T-helper 17 cell (primary cell): ENCODE measurements around the gene AXIN2. TPM values are rescaled to one million over a fixed set of nuclear protein-coding genes. Genes with fewer than 3 reads are reported as not detected.

Source experiments
- ATAC-seq: fragments of 150-1000 bp; cut with Tn5 transposase; 2 replicates; pipeline ENCODE4 v1.10.0; 2021; ENCODE audit warnings: mild to moderate bottlenecking, moderate library complexity
- DNase-seq, 3 donors: peaks; one replicate each; pipeline versions ENCODE4 v3.0.0 to v3.0.0-alpha.2; 2020 to 2021
- H3K9me3 ChIP-seq: one replicate; pipeline ENCODE4 v1.7.0; 2013; ENCODE audit warnings: low read length, mild to moderate bottlenecking; ENCODE audit not compliant: control insufficient read depth, poor library complexity, severe bottlenecking
- H3K27ac Mint-ChIP-seq: one replicate; pipeline ENCODE4 v1.8.0; 2022; ENCODE audit warnings: mild to moderate bottlenecking, moderate library complexity, mixed read lengths
- H3K27me3 Mint-ChIP-seq: one replicate; pipeline ENCODE4 v1.8.0; 2022; ENCODE audit warnings: mixed read lengths
- H3K36me3 Mint-ChIP-seq: one replicate; pipeline ENCODE4 v1.8.0; 2022; ENCODE audit warnings: low read depth, mixed read lengths
- H3K4me1 Mint-ChIP-seq: one replicate; pipeline ENCODE4 v1.8.0; 2022; ENCODE audit warnings: mild to moderate bottlenecking, mixed read lengths
- H3K4me3 Mint-ChIP-seq: one replicate; pipeline ENCODE4 v1.8.0; 2022; ENCODE audit warnings: mild to moderate bottlenecking, moderate library complexity, mixed read lengths
- total RNA-seq, 4 donors: library from RNA in 2 of 4; stranded (reverse) in 2 of 4; gene quantifications; one replicate each; pipeline ENCODE4 v1.2.3 and lab custom pipeline; 2022 to 2026

The AXIN2 gene
- total RNA-seq, 2 donors from 2014 or later: 28.4 to 31.6 TPM

DNA sequence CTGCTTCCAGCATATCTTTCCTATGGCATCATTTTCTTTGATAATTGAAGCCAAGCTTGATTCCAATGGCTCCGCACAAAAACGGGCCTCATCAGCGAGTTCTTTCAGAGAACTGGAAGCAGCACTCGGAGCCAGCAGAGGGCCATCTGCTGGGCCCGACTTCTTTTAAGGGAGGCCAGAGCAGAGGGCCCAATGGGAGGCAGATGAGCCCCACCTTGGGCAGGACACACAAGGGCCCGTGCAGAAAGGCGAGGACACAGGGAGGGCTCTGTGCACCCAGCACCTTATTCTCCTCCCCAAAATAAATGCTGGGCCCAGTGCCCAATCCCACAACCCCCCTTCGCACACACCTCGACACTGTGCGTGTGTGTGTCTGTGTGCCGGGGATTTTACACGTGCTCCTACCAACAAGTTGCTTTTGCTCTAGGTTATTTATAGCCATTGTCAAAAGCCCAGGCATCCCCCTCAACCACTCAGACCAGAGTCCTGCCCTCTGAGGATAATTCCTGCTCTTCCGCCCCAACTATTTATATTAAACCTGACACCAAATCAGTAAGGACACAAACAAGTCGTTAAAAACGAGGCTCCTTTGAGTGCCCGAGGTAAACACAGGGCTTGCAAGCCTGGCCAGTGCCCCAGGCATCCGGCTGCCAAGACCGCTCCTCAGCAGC lies 6.8 kb downstream of the AXIN2 start:
- no peak for DNase-seq

DNA sequence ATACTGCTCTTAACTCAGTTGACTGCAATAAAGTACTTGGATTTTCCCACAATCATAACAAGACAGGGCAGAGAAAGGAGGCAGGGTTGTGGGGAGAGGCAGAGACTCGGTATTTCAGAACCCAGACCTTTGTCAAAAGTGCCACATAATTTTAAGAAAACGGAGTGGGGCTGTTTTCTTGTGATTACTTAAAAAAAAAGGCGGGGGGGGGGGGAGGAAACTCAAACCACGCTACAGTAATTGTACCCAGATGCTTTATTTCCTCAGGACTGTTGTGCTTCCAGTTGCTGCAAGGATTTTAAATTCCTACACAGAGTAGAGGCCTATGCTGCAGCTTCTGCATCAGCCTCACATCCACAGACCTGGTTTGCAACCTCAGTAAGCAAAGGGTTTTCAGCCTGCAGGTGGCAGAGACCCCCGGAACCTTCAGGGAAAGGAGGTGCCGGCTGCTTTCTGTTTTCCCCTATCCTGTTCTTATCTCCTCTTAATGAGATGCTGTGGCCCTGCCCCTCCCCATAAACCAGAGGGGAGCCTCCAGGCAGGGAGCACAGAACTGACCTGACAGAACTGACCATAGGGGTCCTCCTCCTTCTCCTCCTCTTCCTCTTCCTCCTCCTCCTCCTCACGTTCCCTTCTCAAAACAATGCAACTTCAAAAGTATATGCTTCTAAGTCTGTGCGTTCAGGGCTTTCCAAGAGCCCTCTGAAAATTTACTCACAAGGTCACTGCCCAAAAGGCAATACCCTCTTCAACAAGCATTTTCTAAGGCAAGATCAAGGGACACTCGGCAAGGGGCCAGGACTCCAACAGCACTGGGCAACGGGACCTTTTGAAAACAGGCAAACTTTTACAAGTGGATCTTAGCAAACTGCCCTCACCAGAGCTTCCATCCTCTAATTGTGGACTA lies 7.5 kb downstream of the AXIN2 start:
- no peaks in the 10 kb centered on the region for H3K27me3 Mint-ChIP-seq
- peaks cover 31% of the 10 kb centered on the region for H3K4me1 Mint-ChIP-seq
- no peak for ATAC-seq
- no peaks in the 10 kb centered on the region for H3K9me3 ChIP-seq
- H3K27ac Mint-ChIP-seq: no peak overlapping the region
- peaks cover 9% of the 10 kb centered on the region for H3K36me3 Mint-ChIP-seq
- H3K4me3 Mint-ChIP-seq: peak overlapping the region; percentile 82
- no peak for DNase-seq

More for the DNA sequence above, 6.8 kb downstream of the AXIN2 start:
- H3K27me3 Mint-ChIP-seq: no peaks in the 10 kb centered on the region
- H3K36me3 Mint-ChIP-seq: peaks cover 2% of the 10 kb centered on the region
- peaks cover 29% of the 10 kb centered on the region for H3K4me1 Mint-ChIP-seq
- peak overlapping the region; percentile 82 for H3K4me3 Mint-ChIP-seq
- no peaks in the 10 kb centered on the region for H3K9me3 ChIP-seq
- H3K27ac Mint-ChIP-seq: no peak overlapping the region
- no peak for ATAC-seq

DNA sequence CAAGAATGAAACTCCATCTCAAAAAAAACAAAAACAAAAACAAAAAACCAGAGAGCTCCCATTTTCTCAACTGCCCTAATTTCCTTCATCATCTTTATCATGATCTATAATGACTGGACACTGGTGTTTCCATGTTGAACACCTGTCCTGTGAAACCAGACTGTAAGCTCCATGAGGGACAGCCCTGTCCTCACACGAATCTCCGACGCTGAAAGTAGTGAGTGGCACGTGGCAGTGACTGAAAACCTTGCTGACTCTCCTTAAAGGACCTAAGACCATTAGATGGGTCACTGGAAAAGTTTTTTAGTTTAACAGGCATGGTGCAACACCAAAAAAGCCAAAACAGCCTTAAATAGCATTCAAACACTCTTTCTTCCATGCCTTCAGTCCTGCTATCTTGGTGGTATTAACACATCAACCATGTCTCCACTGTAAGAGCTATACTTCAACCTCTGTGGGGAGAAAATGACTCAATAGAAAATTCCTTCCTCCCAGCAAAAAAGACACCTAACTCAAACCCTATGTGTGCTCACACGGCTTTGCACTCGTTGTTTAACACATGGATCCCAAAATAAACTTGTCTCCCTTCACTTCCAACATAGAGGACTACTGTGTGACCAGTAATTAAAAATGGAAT lies 8.3 kb downstream of the AXIN2 start:
- peaks cover 34% of the 10 kb centered on the region for H3K4me1 Mint-ChIP-seq
- H3K27ac Mint-ChIP-seq: no peak overlapping the region
- peak overlapping the region; percentile 82 for H3K4me3 Mint-ChIP-seq
- H3K27me3 Mint-ChIP-seq: no peaks in the 10 kb centered on the region
- H3K36me3 Mint-ChIP-seq: peaks cover 9% of the 10 kb centered on the region
- H3K9me3 ChIP-seq: no peaks in the 10 kb centered on the region
- DNase-seq: no peak
- no peak for ATAC-seq

DNA sequence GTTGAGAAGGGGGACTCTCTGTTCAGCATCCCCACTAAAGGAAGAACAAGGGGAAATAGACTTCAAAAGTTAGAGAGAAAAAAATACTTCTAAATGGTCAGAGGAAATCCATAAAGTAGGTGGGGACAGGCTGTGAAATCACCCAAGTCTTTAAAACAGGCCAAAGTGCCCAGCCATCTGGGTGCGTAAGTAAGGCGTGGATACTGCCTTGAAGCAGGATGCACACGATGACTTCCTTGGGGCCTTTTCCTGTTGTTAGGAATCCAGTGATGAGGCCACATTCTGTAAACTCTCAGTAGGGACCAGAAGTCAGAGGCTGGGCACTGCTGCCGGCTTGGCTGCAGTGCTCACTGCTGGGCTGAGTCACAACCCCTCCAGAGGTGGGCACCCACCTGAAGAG lies 9.2 kb downstream of the AXIN2 start:
- DNase-seq (no peak), ATAC-seq (no peak)
- H3K9me3 ChIP-seq: no peaks in the 10 kb centered on the region
- Mint-ChIP-seq H3K4me1 (peaks cover 41% of the 10 kb centered on the region), H3K36me3 (peaks cover 12% of the 10 kb centered on the region), H3K27ac (no peak overlapping the region), H3K4me3 (peak overlapping the region; percentile 47), H3K27me3 (no peaks in the 10 kb centered on the region)

DNA sequence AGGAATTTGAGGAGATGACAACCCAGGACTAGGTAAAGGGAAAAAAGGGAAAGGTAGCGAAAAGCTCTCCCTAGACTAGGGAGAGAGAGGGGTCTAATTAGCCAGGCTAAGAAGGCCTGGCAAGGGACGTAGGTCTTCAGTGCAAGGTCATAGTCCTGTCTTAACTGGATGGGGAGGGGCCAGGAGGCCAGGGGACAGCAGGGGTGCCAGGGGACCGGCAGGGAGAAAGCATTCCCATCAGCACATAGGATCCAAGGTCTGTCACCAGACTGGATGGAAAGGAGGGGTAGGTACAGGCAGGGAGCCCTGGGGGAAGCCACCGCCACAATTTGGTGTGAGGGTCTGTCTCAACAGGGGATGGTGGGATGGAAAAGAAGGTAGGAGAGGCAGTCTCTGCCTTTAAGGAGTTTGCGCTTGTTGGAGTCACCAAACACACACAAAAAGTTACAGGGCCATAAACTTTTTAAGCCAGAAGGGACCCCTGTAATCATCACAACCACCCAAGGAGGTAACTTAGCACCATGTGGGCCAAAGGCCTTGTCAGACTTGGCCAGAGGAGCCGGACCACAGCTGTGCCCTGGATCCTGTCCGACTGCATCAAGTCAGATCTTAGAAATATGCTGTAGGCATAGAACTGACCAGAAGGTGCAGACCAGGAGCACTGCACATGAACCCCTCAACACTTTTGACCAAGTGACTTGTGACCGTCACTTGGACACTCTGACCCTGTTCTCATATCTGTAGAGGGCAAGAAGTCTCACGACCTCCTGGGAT lies 10.0 kb downstream of the AXIN2 start:
- peaks cover 45% of the 10 kb centered on the region for H3K4me1 Mint-ChIP-seq
- H3K27me3 Mint-ChIP-seq: no peaks in the 10 kb centered on the region
- peak overlapping the region; percentile 47 for H3K4me3 Mint-ChIP-seq
- no peaks in the 10 kb centered on the region for H3K9me3 ChIP-seq
- no peak overlapping the region for H3K27ac Mint-ChIP-seq
- ATAC-seq: no peak
- DNase-seq: no peak
- peaks cover 12% of the 10 kb centered on the region for H3K36me3 Mint-ChIP-seq

DNA sequence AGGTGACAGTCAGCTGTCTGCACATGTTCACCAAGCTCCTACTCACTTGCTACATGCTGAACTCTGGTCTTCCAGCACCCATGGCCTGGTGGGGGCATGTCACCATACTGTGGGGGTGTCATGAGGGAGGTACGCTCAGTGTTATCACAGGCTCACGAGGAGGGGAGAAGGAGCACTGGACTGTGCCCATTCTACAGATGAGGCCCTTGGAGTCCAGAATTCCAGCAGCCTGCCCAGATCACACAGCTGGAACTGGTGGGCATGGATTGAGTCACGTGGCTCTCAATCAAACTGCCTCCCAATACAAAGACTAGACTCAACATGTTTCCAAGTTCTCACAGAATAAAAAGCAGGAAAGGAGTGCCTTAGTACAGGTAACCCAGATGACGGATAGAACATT lies 10.7 kb downstream of the AXIN2 start:
- peak overlapping the region; percentile 77 for H3K27ac Mint-ChIP-seq
- no peaks in the 10 kb centered on the region for H3K9me3 ChIP-seq
- H3K27me3 Mint-ChIP-seq: no peaks in the 10 kb centered on the region
- H3K36me3 Mint-ChIP-seq: peaks cover 12% of the 10 kb centered on the region
- peaks cover 45% of the 10 kb centered on the region for H3K4me1 Mint-ChIP-seq
- DNase-seq (no peak), ATAC-seq (no peak)
- H3K4me3 Mint-ChIP-seq: peak overlapping the region; percentile 21

DNA sequence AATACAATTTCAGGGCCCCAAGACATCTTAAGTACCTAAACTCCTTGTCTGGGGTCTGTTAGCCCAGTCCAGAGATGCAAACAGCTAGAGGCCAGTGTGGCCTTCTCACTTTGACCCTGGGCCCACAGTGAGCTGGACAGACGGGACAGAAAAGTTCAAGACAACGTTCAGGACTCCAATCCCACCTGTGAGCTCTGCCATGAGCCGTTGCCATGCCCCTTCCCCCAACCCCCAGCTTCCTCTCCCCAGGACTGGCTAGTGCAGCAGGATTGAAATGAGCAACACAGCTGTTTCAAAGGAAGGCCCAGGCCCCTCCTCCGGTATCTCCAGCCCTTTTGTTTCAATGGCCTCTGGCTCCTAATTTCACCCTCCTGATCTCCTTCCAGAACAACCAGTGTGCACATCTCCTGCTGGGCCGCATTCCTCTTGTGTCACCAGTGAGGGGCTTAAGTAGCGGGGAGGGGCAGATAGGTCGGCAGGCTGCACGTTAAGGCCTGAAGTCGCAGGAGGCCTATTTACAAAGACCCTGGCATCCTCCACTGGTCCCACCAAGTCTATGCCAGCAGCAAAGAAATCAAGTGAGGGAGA lies 11.3 kb downstream of the AXIN2 start:
- no peaks in the 10 kb centered on the region for H3K9me3 ChIP-seq
- Mint-ChIP-seq H3K4me3 (no peak overlapping the region), H3K4me1 (peaks cover 45% of the 10 kb centered on the region), H3K36me3 (peaks cover 12% of the 10 kb centered on the region), H3K27me3 (no peaks in the 10 kb centered on the region), H3K27ac (peak overlapping the region; percentile 77)
- no peak for DNase-seq
- ATAC-seq: no peak

DNA sequence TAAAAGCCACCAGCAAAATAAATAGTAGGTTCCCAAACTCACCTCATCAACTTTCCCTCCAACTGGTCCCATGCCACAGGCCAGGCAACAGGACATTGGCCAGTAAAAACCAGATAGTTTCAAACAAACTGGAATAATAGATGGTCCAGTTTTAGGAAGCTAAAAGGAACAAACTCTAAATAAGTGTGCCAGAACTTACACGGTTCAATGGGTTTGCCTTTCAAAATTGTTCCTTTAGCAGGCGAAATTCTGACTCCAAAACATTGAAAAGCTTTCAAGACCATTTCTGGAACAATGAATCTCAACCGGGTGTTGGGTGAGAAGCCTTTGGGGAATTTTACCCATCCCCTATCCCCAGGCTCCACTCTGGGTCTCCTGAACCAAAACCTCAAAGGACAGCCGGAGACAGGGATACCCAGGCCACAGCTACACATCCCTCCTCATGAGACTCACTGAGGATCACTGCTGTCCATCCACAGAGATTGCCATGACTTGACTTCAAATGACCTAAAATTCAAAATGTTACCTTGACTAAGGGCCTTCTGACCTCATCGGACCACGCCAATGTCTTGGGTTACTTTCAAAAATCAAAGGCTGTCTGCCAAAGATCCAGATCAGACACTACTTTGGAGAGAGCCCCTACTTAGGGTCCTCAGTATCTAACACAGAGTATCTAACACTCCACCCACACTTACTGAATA lies 13.0 kb downstream of the AXIN2 start:
- peaks cover 10% of the 10 kb centered on the region for H3K36me3 Mint-ChIP-seq
- ATAC-seq: no peak
- no peaks in the 10 kb centered on the region for H3K27me3 Mint-ChIP-seq
- H3K4me1 Mint-ChIP-seq: peaks cover 37% of the 10 kb centered on the region
- no peak for DNase-seq
- H3K27ac Mint-ChIP-seq: no peak overlapping the region
- no peak overlapping the region for H3K4me3 Mint-ChIP-seq
- no peaks in the 10 kb centered on the region for H3K9me3 ChIP-seq

DNA sequence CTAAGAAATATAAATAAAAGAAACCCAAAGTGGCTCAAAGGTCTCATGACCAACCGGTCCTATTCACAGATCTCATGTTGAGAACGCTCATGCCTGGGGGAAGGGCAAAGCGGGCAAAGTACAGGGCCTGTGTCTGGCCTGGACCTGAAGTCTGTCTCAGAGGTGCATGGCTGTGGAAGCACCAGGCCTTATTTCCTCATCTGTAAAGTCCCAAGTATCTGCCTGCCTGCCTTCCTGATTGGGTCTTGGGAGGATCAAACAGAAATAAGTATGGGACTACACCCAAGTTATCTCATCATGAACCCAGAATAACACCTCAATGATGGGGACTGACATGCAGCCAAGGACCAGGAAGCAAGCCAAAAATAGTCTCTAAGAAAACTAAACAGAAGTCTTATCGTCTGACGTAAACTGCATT lies 14.2 kb downstream of the AXIN2 start:
- Mint-ChIP-seq H3K27me3 (no peaks in the 10 kb centered on the region), H3K4me1 (peaks cover 35% of the 10 kb centered on the region), H3K36me3 (peaks cover 10% of the 10 kb centered on the region), H3K27ac (peak overlapping the region; percentile 57), H3K4me3 (peak overlapping the region; percentile 25)
- no peaks in the 10 kb centered on the region for H3K9me3 ChIP-seq
- ATAC-seq (peak; percentile 46), DNase-seq (no peak)

- no peak for ATAC-seq
- DNase-seq: no peak
- Mint-ChIP-seq H3K4me1 (peaks cover 35% of the 10 kb centered on the region), H3K27ac (peak overlapping the region; percentile 63), H3K36me3 (peaks cover 10% of the 10 kb centered on the region), H3K27me3 (no peaks in the 10 kb centered on the region), H3K4me3 (no peak overlapping the region)
- no peaks in the 10 kb centered on the region for H3K9me3 ChIP-seq
These were observed 14.9 kb downstream of the AXIN2 start for GRCh38 chr17:65546579-65546978.

DNA sequence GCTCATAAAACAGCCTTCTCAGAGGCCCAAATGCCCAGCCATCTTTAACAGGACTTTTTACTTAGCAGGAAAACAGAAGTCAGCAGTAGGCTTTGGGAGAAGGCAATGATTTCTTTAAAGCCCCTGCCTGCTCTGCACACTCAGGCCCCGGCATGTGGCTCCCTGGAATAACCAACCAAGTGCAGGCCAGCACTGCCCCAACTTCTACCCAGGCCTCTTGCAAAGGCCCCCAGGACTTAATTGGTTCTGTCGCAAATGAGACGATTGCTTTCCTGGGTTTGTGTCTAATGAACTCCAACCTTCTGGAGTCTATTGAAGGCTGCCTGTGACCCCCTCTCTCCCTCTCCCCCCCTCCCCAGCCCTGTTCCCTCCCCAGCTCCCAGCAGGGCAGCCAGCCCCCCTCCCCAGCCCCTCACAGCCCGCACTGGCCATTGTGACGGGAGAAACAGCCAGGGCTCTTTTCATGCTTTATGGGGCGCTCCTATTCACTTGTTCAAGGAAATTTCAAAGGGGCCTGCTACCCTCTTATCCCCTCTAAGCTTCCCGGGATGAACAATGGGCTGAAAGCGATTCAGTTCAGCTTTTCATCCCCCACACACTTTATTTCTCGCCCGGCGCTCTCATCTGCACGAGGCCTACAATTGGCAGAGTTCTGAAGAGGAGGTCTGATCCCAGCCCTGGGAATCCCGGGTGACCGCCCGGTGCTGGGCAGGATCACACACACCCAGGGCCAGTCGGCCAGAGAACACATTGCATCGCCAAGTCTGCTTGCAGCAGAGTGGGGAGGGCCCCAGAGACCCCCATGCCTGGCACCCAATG lies 15.5 kb downstream of the AXIN2 start:
- Mint-ChIP-seq H3K27me3 (no peaks in the 10 kb centered on the region), H3K36me3 (peaks cover 12% of the 10 kb centered on the region), H3K4me1 (peaks cover 36% of the 10 kb centered on the region), H3K4me3 (no peak overlapping the region), H3K27ac (peak overlapping the region; percentile 63)
- H3K9me3 ChIP-seq: no peaks in the 10 kb centered on the region
- no peak for ATAC-seq
- no peak for DNase-seq
